Mammary epithelial cell (primary cell): ENCODE measurements around the gene PHOSPHO1.

Source experiments
- EZH2 ChIP-seq: IDR thresholded peaks from 2 replicates; pipeline ENCODE4 v1.6.1; 2012; ENCODE audit warnings: low read length, inconsistent platforms, borderline replicate concordance
- TF ChIP-seq, protein P1 (sequence below), 2 donors: IDR thresholded peaks in 1 of 2; conservative IDR thresholded peaks in 1 of 2; 2 replicates each; pipeline ENCODE4 v1.5.1; 2011 to 2012; ENCODE audit warnings: inconsistent platforms in 2 of 2, low read length in 2 of 2, mild to moderate bottlenecking in 2 of 2, control low read depth in 1 of 2, low read depth in 1 of 2; ENCODE audit not compliant: insufficient read depth in 1 of 2; ENCODE audit errors: extremely low read depth in 1 of 2

DNA sequence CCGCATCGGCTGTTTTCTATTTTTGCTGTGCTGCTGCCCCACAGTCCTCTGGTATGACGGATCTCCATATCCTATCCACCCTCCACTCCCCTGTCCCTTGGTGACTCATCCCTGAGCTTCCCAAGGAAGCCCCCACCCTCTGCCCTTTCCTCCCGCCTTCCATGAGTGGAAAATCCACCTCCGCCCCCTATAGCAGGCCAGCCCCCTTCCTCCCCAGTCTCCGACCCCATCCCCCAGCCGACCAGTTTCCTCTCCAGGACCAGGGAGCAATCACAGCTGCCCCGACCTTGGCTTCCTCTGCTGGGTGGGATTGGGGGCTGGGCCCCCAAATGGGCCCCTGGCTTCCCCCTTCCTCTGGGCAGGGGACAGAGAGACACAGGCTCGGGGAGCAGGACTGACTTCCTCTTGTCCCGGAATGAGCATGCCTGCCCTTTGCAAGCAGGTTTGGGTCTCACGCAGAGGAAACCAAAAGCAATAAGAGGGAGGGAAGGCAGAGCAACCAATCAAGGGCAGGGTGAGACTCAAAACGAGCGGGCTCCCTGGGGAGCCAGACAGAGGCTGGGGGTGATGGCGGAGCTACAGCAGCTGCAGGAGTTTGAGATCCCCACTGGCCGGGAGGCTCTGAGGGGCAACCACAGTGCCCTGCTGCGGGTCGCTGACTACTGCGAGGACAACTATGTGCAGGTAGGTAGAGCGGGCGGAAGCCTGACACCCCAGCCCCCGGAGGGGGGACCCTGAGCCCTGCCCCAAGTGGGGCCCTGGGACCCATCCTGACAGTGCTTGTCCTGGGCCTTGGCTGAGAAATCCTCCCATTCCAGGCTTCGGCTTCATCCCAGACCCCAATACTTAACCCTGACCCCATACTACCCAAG lies 20.2 kb downstream of the PHOSPHO1 start, which contains the start of the genes ABI3 and GNGT2:
- TF ChIP-seq, protein P1, sequence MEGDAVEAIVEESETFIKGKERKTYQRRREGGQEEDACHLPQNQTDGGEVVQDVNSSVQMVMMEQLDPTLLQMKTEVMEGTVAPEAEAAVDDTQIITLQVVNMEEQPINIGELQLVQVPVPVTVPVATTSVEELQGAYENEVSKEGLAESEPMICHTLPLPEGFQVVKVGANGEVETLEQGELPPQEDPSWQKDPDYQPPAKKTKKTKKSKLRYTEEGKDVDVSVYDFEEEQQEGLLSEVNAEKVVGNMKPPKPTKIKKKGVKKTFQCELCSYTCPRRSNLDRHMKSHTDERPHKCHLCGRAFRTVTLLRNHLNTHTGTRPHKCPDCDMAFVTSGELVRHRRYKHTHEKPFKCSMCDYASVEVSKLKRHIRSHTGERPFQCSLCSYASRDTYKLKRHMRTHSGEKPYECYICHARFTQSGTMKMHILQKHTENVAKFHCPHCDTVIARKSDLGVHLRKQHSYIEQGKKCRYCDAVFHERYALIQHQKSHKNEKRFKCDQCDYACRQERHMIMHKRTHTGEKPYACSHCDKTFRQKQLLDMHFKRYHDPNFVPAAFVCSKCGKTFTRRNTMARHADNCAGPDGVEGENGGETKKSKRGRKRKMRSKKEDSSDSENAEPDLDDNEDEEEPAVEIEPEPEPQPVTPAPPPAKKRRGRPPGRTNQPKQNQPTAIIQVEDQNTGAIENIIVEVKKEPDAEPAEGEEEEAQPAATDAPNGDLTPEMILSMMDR (conservative IDR thresholded peaks at IDR 0.05 in 1 of 2, IDR thresholded peaks at IDR 0.05 in 1 of 2; ENCODE audit: extremely low read depth in 1 of 2, insufficient read depth in 1 of 2, low read depth in 1 of 2, low read length in 2 of 2), result no peak
- no peak for TF ChIP-seq EZH2
